Hematopoietic multipotent progenitor cell treated with erythropoietin and hydrocortisone succinate and interleukin-3 and kit ligand, for 4 days (in vitro differentiated cells): Measurements from ENCODE around the gene BIRC7.
"Not testable (repeated sequence)": the region's sequence is repeated elsewhere in the genome, so short reads cannot be mapped to it uniquely, and the experiment has no call there.

ENCODE experiments used
- DNase-seq: peaks from one replicate; pipeline ENCODE4 v3.0.0-alpha.2; 2015

BIRC7 gene

GRCh38 chr20:63249891-63250290 is 14.2 kb downstream of the BIRC7 start:
- no peak for DNase-seq

GRCh38 chr20:63251350-63251749 is 15.6 kb downstream of the BIRC7 start:
- not testable (repeated sequence) for DNase-seq

DNA sequence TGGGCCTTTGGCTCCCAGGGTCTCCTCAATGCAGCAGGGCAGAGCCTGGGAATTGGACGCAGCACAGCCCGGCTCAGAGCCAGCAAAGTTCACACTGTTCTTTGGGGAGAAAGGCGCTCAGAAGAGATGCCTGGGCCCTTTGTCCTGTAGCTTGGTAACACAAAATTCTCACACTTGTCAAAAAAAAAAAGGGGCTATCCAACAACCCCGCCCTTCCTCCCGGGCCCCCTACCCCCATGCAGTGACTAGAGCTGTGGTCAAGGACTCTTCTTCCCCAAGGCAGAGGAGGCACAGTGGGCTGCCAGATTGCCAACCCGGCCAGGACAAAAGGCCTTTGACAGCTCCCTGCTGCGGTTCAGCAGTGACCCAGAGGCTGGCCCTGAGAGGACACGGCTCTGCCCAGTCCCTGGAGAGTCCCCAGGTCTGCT is 16.6 kb downstream of the BIRC7 start:
- DNase-seq, result no peak

GRCh38 chr20:63253065-63253437 is 17.3 kb downstream of the BIRC7 start:
- DNase-seq, result no peak

- no peak for DNase-seq
Observed at GRCh38 chr20:63253438-63254231, 17.9 kb downstream of the BIRC7 start.

DNA sequence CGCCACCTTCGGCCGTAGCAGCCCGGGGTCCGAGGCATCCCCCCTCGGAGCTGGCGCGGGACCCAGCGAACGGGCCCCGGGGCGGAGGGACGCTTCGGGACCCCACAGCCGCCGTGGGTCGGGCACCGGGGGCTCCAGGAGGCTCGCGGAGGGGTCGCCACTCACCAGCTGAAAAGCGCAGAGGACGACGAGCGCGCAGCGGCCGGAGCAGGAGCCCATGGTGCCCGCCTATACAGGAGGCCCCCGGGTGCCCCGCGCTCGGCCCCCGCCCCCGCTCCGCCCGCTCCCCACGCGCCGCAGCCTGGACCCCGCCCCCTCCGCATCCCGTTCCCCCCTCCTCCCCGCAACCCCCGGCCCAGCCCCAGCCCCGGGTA is 18.5 kb downstream of the BIRC7 start, which contains the start of gene NKAIN4:
Gene NKAIN4, minus strand, starts transcription at position 232 of the 374 bp plus-strand sequence. Its CDS starts 13 bp downstream, at position 219.
- DNase-seq, result no peak

DNA sequence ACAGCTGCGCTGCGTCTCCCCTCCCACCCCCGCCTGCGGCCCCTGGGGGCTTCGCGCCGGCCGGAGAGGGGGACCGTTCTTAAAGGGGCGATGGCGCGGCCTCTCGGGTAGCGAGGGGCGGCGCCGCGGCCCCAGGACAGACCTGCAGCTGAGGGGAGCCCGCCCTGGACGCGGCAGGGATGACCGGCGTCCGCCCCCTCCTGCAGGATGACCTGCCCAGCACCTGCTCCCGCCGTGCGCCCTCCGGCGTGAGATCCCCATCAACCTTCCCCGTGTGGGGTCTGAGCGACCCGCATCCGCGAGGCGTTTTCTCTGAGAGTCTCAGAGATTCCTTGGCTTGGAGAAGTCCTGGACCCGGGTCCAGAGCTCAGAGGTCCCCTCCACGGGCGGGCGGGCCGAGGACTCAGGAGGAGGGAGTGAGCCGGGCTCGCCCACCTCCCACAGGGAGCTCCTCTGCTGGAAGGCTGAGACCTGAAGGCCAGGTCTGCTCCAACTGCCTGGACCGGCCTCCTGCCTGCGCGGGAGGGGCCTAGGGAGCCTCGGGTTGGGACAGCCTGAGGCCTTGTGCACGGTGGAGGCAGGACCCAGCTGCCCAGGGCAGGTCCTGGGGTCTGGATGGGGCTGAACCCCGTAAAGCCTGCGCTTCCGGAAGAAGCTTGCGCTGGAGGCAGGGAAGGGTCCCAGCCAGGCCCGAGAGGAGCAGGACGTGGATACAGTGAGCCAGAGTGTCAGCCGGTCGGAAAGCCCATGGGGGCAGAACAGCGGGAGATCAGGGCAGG is 19.1 kb downstream of the BIRC7 start:
- DNase-seq, result no peak

DNA sequence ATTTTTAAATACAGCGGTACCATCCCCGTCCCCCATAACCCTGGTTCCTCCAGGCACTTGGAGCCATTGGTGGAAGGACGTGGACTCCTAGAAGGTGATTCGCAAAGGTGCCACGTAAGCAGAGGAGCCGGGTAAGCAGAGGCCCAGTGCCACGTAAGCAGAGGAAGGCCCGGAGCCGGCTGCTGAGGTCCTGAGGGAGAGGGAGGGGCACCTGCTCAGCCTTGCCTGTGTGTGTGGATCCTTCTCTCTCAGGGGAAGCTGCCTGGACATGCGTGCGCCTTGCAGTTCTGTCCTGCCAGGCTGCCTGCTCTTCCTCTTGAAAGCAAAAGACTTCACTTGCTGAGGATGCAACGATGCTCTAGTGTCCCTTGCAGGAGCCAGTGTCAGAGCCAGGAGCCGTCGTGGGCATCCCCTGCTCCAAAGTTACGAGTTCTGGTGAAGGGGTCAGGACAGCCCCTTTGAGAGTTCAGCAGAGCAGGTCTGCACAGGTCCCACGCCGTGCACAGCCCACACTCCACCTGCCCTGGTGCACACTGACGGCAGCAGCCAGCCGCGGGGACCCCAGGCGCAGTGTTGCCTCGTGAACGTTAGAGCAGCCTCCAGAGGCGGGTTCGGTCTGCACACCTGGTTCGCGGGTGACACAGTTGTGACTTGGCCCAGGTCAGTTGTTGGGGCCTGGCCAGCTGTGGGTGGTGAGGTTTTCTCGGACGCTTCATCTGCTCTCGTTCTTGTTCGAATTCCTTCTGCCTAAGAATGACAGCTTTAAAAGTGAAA is 20.4 kb downstream of the BIRC7 start:
- DNase-seq, result no peak

- DNase-seq, result no peak
Observed at GRCh38 chr20:63256954-63257353, 21.2 kb downstream of the BIRC7 start.

- no peak for DNase-seq
Observed at GRCh38 chr20:63257629-63258028, 21.9 kb downstream of the BIRC7 start.

- DNase-seq, result no peak
Observed at GRCh38 chr20:63258781-63259180, 23.1 kb downstream of the BIRC7 start.

DNA sequence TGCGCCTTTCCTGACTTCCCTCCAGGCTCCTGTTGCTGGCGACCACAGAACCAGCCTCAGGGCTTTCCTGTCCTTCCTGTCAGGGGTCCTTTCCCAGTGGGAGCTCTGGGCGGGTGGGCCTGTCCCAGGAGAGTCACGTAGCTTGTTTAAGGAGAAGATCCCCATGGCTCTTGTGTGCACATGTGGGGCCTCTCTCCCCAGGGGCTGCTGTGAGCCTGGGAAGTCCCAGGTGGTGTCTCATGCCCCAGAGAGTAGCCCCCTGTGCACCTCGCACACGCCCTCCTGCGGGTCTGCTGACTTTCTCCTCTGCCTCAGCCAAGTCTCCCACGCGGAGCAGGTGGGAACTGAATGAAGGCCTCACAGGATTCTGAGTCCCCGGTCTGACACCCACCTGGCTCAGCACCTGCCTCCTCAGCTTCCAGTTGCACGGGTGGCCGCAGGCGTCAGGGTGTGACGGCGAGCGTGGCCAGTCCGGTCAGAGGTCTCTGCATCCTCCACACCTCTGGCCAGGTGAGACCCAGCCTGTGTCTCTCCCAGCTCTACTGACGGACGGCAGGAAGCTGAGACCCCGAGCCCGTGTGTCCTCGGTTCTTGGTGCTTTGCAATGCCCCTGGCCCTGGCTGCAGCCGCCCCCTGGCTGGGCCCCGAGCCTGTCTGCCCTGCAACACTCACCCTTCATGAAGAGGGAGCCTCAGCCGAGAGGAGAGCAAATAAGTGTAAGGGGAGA is 24.2 kb downstream of the BIRC7 start:
- DNase-seq, result no peak

GRCh38 chr20:63260521-63260920 is 24.8 kb downstream of the BIRC7 start:
- no peak for DNase-seq

- no peak for DNase-seq
Observed at GRCh38 chr20:63261060-63261794, 25.5 kb downstream of the BIRC7 start.

GRCh38 chr20:63261795-63262528 is 26.3 kb downstream of the BIRC7 start:
- DNase-seq, result no peak

DNA sequence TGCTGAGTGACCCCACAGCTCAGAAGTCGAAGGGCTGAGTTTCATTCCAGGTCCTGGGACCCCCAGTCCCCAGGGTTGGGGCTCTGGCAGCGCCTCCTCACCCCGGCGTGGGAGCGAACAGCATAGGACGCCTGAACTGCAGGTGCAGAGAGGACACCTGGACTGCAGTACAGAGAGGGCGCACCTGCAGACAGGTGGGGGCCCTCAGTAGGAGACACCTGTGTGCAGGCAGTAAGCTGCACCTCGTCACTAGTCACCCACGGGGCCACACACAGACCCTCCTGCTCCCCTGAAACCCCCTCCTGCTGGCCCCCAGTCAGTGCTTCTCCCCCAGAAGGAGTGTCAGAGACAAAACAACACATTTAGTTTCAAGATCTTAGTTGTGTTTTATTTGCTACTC is 27.1 kb downstream of the BIRC7 start:
- no peak for DNase-seq

DNA sequence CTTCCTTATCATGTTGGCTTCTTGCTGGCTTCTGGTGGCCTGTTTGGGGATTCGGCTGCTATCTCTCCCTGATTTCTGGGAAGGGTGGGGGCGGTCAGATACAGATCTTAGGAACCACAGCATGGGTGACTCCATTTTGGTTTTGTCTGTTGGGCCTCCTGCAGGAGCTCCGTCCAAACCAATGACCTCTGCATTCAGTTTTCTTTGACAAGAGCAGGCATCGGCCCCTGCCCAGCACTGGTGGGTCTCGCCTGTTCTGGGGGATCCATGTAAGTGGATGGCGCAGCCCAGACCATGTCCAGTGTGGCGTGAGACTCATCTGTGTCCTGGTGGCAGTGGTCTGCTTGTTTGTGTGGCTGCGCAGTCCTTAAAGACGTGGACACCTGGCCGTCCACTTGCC is 28.3 kb downstream of the BIRC7 start:
- DNase-seq, result no peak

- DNase-seq, result no peak
Observed at GRCh38 chr20:63264519-63264918, 28.8 kb downstream of the BIRC7 start.

DNA sequence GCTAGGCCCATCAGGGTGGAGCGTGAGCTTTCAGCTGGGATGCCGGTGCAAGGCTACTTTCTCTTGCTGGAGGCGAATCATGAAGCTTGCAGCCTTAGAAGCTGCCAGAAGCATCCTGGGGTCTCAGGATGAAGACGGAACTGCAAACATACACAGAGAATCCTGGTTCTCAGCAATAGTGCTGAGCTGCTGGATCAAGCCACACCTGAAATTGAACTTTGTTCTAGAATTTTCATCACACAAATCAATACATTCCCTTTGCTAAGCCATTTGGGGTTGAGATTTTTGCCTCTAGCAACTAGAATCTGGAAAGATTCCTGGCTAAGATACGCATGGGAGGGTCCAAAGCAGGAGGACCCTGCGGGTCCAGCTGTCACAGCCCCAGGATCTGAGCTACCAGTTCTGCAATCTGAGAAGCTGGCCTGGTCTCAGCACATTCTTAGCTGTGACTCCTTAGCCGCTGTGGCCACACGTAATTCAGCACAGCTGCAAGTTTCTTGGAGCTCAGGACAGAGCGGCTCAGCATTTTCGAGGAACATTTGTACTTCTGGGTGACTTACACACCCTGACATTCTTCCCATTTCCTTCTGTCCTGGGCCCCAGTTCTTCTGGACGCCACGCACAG is 30.3 kb downstream of the BIRC7 start:
- no peak for DNase-seq

DNA sequence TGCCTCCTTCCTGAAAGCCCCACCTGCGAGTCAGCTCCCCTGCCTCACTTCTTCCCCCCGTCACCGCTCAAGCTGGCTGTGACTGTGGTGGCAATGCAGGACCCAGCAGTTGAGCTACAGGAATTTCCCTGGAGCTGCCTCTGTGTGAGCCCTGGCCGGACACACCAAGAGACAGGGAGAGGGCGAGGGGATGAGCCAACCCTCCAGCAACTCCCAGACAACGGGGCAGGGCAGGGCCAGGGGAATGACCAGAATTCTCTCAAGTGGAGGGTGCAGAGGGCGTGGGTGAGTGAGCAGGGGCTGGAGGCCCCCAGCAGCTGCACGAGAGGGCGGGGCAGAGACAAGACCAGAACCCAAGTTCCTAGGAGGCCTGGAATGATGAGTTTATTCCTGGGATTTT is 32.0 kb downstream of the BIRC7 start:
- DNase-seq, result no peak

GRCh38 chr20:63268256-63268655 is 32.6 kb downstream of the BIRC7 start:
- no peak for DNase-seq
